HG03571 (cell line): ENCODE measurements around the gene GPR139.

Experiments used
- ATAC-seq: cut with Tn5 transposase; IDR thresholded peaks from one replicate; pipeline ENCODE4 v1.9.1; 2021; ENCODE audit not compliant: unreplicated experiment

Gene GPR139

GRCh38 chr16:19991614-19992013, 82.1 kb downstream of the GPR139 start:
- ATAC-seq = no peak

- no peak for ATAC-seq
These were observed 89.6 kb downstream of the GPR139 start for GRCh38 chr16:19984135-19984534.
